NCI-H2081 treated with DMSO at 0.1 percent for 48 hours (cell line): ENCODE results near the gene SDCBP2.

ENCODE experiments used
- DNase-seq: peaks from one replicate; lab custom pipeline; 2025; lab: John Stamatoyannopoulos, UW

The SDCBP2 gene

GRCh38 chr20:1330075-1330830 lies 1.3 kb upstream of the SDCBP2 start:
- no peak for DNase-seq

- DNase-seq = no peak
Observed at GRCh38 chr20:1327827-1328679, 886 bp downstream of the SDCBP2 start.

- no peak for DNase-seq
Observed at GRCh38 chr20:1327241-1327653, 1.7 kb downstream of the SDCBP2 start.

GRCh38 chr20:1326031-1326930 lies 2.7 kb downstream of the SDCBP2 start:
- no peak for DNase-seq

- peak; percentile 65 for DNase-seq
Observed at GRCh38 chr20:1325173-1326030, 3.5 kb downstream of the SDCBP2 start.

- no peak for DNase-seq
Observed at GRCh38 chr20:1324598-1325172, 4.3 kb downstream of the SDCBP2 start.

GRCh38 chr20:1323830-1324597 lies 4.9 kb downstream of the SDCBP2 start:
- no peak for DNase-seq

- DNase-seq = no peak
Observed at GRCh38 chr20:1323256-1323655, 5.7 kb downstream of the SDCBP2 start.

- DNase-seq = no peak
Observed at GRCh38 chr20:1322511-1323245, 6.3 kb downstream of the SDCBP2 start.

GRCh38 chr20:1321654-1321939 lies 7.3 kb downstream of the SDCBP2 start:
- DNase-seq = no peak

- no peak for DNase-seq
Observed at GRCh38 chr20:1320902-1321653, 7.9 kb downstream of the SDCBP2 start.

- DNase-seq = no peak
Observed at GRCh38 chr20:1320016-1320415, 8.9 kb downstream of the SDCBP2 start.

GRCh38 chr20:1319462-1319861 lies 9.5 kb downstream of the SDCBP2 start:
- DNase-seq = no peak

- DNase-seq = no peak
Observed at GRCh38 chr20:1319051-1319450, 9.9 kb downstream of the SDCBP2 start.

- no peak for DNase-seq
Observed at GRCh38 chr20:1317545-1318255, 11.2 kb downstream of the SDCBP2 start.

- no peak for DNase-seq
Observed at GRCh38 chr20:1315804-1316203, 13.1 kb downstream of the SDCBP2 start.

GRCh38 chr20:1313236-1313964 lies 15.5 kb downstream of the SDCBP2 start:
- DNase-seq = no peak

GRCh38 chr20:1312904-1313235 lies 16.1 kb downstream of the SDCBP2 start:
- no peak for DNase-seq
